SKM-1 (cell line): ENCODE data around the gene IGF1R.

ENCODE experiments used
- DNase-seq: peaks from one replicate; lab custom pipeline; 2025; ENCODE audit not compliant: unreplicated experiment; lab: John Stamatoyannopoulos, UW

The IGF1R gene

GRCh38 chr15:98671060-98672008 lies 23.0 kb downstream of the IGF1R start:
- DNase-seq: no peak

- DNase-seq: no peak
Measured at GRCh38 chr15:98673133-98673532, 24.8 kb downstream of the IGF1R start.

- DNase-seq: no peak
Measured at GRCh38 chr15:98674336-98674735, 26.0 kb downstream of the IGF1R start.

GRCh38 chr15:98676586-98677270 lies 28.4 kb downstream of the IGF1R start:
- no peak for DNase-seq

GRCh38 chr15:98677345-98678059 lies 29.2 kb downstream of the IGF1R start:
- no peak for DNase-seq

GRCh38 chr15:98678484-98678883 lies 30.1 kb downstream of the IGF1R start:
- DNase-seq: no peak

GRCh38 chr15:98681061-98681460 lies 32.7 kb downstream of the IGF1R start:
- DNase-seq: no peak

GRCh38 chr15:98682992-98683701 lies 34.8 kb downstream of the IGF1R start:
- DNase-seq: no peak

GRCh38 chr15:98683831-98684230 lies 35.5 kb downstream of the IGF1R start:
- DNase-seq: no peak

GRCh38 chr15:98684436-98684835 lies 36.1 kb downstream of the IGF1R start:
- DNase-seq: no peak

- DNase-seq: no peak
Measured at GRCh38 chr15:98684995-98685525, 36.7 kb downstream of the IGF1R start.

- DNase-seq: no peak
Measured at GRCh38 chr15:98686983-98687382, 38.6 kb downstream of the IGF1R start.

- no peak for DNase-seq
Measured at GRCh38 chr15:98689431-98689861, 41.1 kb downstream of the IGF1R start.

GRCh38 chr15:98690272-98690950 lies 42.1 kb downstream of the IGF1R start:
- DNase-seq: no peak

GRCh38 chr15:98692213-98692612 lies 43.9 kb downstream of the IGF1R start:
- no peak for DNase-seq

- DNase-seq: no peak
Measured at GRCh38 chr15:98694161-98694560, 45.8 kb downstream of the IGF1R start.

GRCh38 chr15:98698792-98699191 lies 50.5 kb downstream of the IGF1R start:
- no peak for DNase-seq

- DNase-seq: no peak
Measured at GRCh38 chr15:98699591-98700424, 51.5 kb downstream of the IGF1R start.

GRCh38 chr15:98700519-98700918 lies 52.2 kb downstream of the IGF1R start:
- DNase-seq: no peak
